ENCODE results near the gene CYP27B1. TPM values are rescaled to one million over a fixed set of nuclear protein-coding genes. Genes with fewer than 3 reads are reported as not detected.
A peak's percentile ranks its signal among the peaks of the same experiment; 100 is the strongest.

CYP27B1 gene
- total and polyA plus RNA-seq, 9 of the 15 experiments (the other 6 are each of a cell fraction or from before 2014, with no cell fraction given) = 0.18 to 4.2 (median 1.8) TPM

DNA sequence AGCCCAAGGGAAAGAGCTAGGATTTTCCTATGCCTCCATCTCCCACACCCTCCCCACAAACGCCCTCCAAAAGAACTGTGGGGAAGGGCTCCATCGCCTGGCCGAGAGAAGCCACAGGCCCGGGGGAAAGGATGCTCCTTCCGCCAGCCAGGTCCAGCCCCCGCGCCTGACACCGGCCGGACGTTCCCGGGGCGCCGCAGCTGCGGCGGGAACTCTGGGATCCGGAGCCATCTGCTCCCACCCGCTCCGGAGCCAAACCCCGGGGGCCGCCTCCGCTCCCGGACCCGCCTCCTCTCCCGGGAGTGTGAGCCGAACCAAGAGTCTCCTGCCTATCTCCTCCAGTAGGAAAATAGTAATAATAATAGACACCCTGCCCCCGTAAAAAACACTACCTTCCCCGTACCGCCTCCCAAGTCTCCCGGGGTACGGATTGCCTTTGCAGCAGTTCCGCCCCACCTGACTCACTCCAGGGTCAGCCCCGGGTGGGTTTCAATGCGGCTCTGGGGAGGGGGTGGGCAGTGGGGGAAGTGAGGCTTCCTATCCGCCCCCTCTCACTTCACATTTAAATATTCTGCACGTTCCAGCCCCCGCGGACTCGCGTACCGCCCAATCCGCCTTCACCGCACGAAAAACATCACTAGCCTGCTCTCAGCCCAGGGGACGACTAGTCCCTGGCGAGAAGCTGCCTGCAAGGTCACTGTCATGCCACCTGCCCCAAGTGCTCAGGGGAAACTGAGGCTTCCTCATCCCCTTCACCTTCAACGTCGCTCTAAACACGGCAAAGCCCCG, 30.7 kb downstream of the CYP27B1 start (continued):
- TF ChIP-seq DEAF1 (CRISPR knock-in tag; IDR thresholded peaks at IDR 0.05) (peak; percentile 42; the same call in 1 of the 2 replicates), JUND (IDR thresholded peaks at IDR 0.05; ENCODE audit: borderline replicate concordance, low read depth, low read length) (peak; percentile 30; the same call in 1 of the 2 replicates), JUND (tag; IDR thresholded peaks at IDR 0.05; ENCODE audit: borderline replicate concordance, low read depth, low read length) (no peak), GATAD2B (IDR thresholded peaks at IDR 0.05; ENCODE audit: borderline replicate concordance) (no peak), PPARD (CRISPR knock-in tag; IDR thresholded peaks at IDR 0.05) (no peak), RBBP5 (IDR thresholded peaks at IDR 0.05; ENCODE audit: borderline replicate concordance, insufficient read depth, low read length, poor library complexity, severe bottlenecking) (peak; percentile 88), RCOR1 (IDR thresholded peaks at IDR 0.05; ENCODE audit: borderline replicate concordance in 1 of 2, low read depth in 2 of 2, low read length in 2 of 2) (peak in 1 of 2 experiments; percentile 94; a peak in 2 of 4 replicates), ZBTB49 (CRISPR knock-in tag; IDR thresholded peaks at IDR 0.05; ENCODE audit: borderline replicate concordance) (no peak), RBM39 (optimal IDR thresholded peaks at IDR 0.05; ENCODE audit: low read depth, low read length) (no peak), CXXC5 (CRISPR knock-in tag; IDR thresholded peaks at IDR 0.05) (peak; percentile 77), SIN3B (IDR thresholded peaks at IDR 0.05; ENCODE audit: low read depth) (no peak), TRIM24 (IDR thresholded peaks at IDR 0.05) (peak in 1 of 2 experiments; percentile 31; a peak in 1 of 4 replicates), ESRRB (CRISPR knock-in tag; IDR thresholded peaks at IDR 0.05; ENCODE audit: borderline replicate concordance) (no peak), RB1 (IDR thresholded peaks at IDR 0.05; ENCODE audit: low read depth) (peak; percentile 39; the same call in 1 of the 2 replicates), SP1 (CRISPR knock-in tag; IDR thresholded peaks at IDR 0.05) (no peak; the same call in 1 of the 2 replicates), KLF1 (tag; IDR thresholded peaks at IDR 0.05) (no peak)
- TF ChIP-seq, protein P1, sequence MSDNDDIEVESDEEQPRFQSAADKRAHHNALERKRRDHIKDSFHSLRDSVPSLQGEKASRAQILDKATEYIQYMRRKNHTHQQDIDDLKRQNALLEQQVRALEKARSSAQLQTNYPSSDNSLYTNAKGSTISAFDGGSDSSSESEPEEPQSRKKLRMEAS (CRISPR knock-in tag; IDR thresholded peaks at IDR 0.05) = no peak
- TF ChIP-seq, protein P2, sequence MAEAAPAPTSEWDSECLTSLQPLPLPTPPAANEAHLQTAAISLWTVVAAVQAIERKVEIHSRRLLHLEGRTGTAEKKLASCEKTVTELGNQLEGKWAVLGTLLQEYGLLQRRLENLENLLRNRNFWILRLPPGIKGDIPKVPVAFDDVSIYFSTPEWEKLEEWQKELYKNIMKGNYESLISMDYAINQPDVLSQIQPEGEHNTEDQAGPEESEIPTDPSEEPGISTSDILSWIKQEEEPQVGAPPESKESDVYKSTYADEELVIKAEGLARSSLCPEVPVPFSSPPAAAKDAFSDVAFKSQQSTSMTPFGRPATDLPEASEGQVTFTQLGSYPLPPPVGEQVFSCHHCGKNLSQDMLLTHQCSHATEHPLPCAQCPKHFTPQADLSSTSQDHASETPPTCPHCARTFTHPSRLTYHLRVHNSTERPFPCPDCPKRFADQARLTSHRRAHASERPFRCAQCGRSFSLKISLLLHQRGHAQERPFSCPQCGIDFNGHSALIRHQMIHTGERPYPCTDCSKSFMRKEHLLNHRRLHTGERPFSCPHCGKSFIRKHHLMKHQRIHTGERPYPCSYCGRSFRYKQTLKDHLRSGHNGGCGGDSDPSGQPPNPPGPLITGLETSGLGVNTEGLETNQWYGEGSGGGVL (CRISPR knock-in tag; IDR thresholded peaks at IDR 0.05) = no peak
- TF ChIP-seq, protein P3, sequence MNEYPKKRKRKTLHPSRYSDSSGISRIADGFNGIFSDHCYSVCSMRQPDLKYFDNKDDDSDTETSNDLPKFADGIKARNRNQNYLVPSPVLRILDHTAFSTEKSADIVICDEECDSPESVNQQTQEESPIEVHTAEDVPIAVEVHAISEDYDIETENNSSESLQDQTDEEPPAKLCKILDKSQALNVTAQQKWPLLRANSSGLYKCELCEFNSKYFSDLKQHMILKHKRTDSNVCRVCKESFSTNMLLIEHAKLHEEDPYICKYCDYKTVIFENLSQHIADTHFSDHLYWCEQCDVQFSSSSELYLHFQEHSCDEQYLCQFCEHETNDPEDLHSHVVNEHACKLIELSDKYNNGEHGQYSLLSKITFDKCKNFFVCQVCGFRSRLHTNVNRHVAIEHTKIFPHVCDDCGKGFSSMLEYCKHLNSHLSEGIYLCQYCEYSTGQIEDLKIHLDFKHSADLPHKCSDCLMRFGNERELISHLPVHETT (CRISPR knock-in tag; conservative IDR thresholded peaks at IDR 0.05 in 1 of 2, IDR thresholded peaks at IDR 0.05 in 1 of 2) = no peak
